Stomach (tissue), 4 donors: ENCODE results near the gene BCO1.

Source experiments
- CTCF ChIP-seq, 7 experiments: fragments of 450-650 bp in 4 of 7; fragments of 200-600 bp in 3 of 7; sonication (generic) in 3 of 7; IDR thresholded peaks; one replicate each; pipeline ENCODE4 v1.5.1; 2016 to 2019; ENCODE audit warnings: antibody characterized with exemption in 7 of 7, control low read depth in 2 of 7, mild to moderate bottlenecking in 1 of 7
- EP300 ChIP-seq: sonication (generic); formaldehyde crosslinking; IDR thresholded peaks from one replicate; pipeline ENCODE4 v1.6.1; 2017; ENCODE audit warnings: antibody characterized with exemption
- POLR2A ChIP-seq, 4 donors: fragments of 450-650 bp; IDR thresholded peaks; one replicate each; pipeline ENCODE4 v1.6.1; 2016; ENCODE audit warnings: antibody characterized with exemption in 4 of 4, control low read depth in 2 of 4, mild to moderate bottlenecking in 1 of 4, moderate library complexity in 1 of 4
- POLR2AphosphoS5 ChIP-seq, 3 donors: sonication (generic); formaldehyde crosslinking; IDR thresholded peaks; one replicate each; pipeline ENCODE4 v1.6.1; 2016; ENCODE audit warnings: antibody characterized with exemption in 3 of 3

- TF ChIP-seq CTCF (IDR thresholded peaks at IDR 0.05) (no peak), POLR2A (IDR thresholded peaks at IDR 0.05) (no peak), EP300 (no peak), POLR2AphosphoS5 (IDR thresholded peaks at IDR 0.05) (no peak)
Observed at GRCh38 chr16:81324808-81325207, 86.3 kb downstream of the BCO1 start.
